ENCODE results near the gene CD4.
A peak's percentile ranks its signal among the peaks of the same experiment; 100 is the strongest.

Gene CD4

DNA sequence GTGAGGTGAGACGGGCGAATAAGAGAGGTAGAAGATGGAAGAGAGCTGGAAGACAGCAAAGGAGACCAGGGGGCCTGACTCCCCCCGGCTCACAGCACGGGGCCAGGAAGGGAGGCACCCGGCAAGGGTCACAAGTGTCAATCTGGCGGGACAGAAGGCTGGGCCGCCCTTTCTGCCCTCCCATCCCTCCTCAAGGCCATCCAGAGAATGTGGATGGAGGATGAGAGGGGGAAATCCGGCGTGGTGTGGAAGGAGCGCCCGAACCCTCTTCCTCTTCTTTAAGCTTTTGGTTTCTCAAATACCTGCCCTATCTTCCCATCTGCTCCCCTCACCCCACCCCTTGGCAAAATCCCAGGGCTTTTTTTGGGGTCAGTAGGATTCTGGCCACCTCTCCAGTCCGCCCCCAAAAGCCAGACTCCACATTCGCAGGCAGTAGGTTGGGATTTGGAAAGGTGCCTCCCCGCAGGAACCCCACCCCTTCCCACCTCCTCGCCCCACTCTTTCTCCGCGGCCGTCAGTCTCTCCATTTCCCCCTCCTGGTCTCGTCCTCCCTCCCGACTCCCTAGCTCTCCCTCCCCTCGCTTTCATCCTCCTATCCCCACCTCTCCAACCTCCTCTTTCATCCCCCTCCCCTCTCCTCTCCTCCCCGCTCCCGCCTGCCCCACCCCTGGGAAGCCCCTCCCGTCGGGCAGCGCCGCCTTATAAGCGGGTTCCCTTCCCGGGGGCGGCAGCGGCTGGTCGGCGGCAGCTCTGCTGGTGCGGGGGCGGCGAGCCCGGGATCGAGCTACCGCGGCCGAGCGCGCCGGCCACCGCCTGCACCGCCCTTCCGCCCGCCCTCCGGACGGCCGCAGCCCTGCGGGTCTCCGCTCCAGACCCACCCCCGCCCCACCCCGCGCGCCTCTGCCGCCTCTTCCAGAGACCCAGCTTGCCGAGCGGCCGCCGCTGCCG, 23.4 kb upstream of the CD4 start, which contains the start of gene PTMS:
PTMS (plus strand) TSS at position 730 of the 948 bp plus-strand sequence. CDS start 343 bp downstream, outside the sequence.
- DNase-seq: peak in 1 of 2 donors; percentile 26

DNA sequence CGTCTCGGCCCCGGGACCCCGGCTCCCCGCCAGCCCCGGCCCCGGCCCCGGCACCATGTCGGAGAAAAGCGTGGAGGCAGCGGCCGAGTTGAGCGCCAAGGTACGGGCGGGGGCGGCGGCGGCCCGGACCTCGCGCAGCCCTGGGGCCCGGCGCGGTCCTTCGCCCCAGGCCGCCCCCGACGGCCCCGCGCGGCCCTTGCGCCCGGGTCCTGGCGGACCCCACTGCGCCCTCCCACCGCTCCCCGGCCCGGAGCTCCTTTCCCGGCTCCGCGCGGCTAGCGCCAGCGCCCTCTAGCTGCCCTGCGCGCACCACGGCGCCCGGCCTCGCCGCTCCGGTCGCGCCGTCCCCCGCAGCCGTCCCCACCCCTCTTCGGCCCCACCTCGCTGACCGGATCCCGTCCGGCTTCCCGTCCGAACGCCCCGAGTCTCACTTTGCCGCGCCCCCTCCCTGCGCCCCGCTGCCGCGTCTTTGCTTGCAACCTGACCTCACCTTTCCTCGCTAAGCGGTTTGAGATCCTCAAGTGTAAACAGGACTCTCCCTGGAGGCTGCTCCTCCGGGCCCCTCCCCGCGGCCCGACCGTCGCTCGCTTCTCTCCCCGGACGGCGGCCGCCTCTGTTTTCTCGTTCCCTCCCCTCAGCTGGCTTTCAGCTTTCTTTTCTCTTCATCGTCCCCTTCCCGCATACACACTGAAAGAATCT, 22.5 kb upstream of the CD4 start:
- DNase-seq: peak; percentile 45 to 48

DNA sequence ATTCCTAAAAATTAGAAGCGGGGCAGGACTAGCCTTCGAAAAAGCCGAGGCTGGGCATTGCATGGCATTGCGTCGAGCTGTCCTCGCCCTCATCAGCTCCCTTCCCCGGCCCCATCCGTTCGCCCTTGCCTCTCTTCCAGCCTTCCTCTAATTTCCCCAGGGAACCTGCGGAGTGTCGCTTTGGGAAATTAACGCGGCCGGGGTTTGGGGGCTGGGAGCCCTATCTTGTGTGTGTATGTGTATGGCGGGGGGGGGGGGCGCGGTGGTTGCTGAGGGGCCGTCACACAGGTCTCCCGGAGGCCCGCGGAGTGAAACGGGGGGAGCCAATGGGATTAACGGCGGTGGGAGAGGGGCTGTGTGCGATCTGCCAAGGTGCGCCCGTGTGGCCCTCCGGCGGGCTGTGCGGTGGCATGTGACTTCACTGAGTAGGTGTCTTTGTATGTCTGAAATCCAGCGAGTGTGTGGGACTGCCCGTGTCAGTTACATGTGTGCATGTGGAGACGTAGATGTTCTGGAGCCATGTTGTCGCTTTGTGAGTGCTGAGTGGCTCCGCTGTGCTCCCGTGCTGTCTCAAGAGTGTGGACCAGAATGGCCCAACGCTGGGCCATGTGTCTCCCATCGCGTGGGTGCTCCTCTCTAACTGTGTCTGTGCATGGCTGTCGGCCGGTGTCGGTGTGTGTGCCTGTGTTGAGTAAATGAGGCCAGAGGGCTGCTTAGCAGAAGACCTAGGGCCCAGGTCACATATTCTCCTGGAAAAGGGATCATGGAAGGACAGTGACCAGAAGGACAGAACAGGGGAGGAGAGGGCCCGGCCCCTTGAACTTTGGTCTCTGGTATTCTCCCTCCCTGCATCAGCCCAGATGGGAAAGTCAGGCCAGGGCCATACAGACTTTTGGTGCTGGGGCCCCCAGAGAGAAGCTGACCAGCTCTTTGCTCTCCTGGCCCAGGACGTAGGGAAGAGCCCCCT, 21.7 kb upstream of the CD4 start:
- no peak for DNase-seq

DNA sequence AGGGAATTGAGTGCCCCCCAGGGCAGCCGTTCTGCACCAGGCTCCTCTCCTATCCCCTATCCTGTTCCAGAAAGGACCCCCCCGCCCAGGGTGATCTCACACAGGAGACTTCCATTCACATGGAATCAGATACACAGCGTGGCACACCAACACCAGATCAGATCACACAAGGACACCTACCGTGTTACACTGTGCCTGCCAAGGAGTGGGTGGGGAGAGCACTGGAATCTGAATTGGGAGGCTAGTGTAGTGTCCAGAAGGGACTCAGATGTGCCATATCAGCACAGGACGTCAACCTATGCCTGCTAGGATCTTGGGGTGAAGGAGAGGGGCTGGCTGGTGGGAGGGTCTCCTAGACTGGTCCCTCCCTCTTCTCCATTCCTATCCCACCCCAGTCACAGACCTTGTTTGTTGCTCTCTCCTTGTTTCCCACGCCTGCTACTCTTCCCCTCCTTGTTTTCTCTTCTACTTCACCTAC, 20.9 kb upstream of the CD4 start:
- DNase-seq: no peak

DNA sequence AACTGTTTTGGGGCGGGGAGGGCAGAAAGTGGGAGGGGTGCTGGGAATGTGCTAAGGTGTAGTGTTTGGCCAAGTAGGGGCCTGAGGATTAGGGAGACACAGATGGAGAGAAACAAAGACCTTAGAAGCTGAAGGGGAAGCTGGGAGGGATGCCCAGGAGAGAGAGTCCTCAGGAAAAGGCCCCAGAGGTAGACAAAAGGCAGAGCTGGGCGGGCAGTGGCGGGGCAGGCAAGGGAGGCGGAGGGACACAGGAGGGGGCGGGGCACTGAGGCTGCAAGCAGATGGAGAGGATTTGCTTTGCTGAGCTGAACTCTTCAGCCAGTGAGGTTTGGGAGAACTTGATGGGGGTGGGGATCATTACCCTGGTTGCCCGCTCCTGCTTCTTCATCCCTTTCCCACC, 20.3 kb upstream of the CD4 start:
- DNase-seq: no peak

DNA sequence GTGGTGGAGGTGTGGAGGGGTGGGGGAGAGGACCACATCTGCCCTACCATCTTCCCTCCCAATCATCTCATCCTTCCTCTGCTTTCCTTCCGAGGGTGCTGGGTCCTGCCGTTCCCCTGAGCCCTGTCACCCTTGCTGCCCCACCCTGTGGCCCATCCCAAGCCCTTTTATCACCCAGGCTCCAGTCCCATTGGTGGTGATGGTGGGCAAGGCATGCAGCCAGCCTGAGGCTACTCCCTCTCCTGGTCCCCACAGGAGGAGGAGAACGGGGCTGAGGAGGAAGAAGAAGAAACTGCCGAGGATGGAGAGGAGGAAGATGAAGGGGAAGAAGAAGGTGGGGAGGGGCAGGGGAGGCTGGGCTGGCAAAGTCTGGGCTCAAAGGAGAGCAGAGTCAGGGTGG, 19.7 kb upstream of the CD4 start:
- no peak for DNase-seq

DNA sequence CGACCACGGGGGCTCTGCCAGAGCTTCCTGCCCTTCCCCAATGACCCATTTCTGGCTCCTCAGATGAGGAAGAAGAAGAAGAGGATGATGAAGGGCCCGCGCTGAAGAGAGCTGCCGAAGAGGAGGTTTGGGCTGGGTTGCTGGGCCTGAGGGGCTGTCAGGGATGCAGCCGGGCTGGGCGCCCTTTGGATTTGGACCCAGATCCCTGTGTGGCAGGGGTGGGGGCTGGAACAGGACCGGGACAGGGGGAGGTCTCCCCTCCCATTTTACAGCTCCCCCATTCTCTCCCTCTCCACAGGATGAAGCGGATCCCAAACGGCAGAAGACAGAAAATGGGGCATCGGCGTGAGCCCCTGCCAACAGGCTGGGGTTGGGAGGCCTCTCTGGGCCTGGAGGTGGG, 19.2 kb upstream of the CD4 start:
- DNase-seq: no peak

DNA sequence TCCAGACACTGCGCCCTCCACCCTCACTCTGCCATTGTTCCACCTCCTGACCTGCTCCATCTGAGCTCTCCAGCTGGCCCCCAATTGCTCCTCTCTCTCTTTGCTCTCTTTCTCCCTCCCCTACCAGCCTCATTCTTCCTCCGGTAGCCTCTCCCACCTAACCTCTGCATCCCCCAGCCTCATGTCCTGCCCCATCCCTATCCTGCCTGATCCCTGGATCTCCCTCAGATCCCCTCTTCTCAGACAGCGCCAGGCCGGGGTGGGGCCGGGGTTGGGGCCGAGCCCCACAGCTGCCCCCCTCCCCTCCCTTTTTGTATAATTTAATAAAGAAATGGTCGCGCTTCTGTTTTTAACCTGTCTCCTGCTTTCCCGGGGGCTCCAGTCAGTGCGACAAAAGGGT, 18.7 kb upstream of the CD4 start:
- no peak for DNase-seq

DNA sequence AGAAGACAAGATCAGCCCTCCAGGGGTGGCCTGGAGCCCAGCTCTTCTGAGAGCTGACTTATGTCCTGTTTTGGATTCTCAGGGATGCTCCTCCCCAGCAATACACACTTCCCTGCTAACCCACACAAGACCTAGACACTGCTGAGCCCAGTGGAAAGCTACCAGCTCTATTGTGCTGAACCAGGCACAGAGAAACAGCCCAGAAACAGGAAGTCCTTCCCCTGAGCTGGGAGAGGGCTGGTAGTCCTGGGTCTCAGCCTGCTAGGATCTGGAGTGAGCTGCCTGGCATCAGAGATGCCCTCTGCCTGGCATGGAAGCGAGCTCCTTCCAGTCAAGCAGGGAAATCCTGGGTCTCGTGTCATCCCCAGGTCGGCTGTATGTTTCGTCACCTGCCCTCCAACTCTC, 18.2 kb upstream of the CD4 start:
- no peak for DNase-seq

DNA sequence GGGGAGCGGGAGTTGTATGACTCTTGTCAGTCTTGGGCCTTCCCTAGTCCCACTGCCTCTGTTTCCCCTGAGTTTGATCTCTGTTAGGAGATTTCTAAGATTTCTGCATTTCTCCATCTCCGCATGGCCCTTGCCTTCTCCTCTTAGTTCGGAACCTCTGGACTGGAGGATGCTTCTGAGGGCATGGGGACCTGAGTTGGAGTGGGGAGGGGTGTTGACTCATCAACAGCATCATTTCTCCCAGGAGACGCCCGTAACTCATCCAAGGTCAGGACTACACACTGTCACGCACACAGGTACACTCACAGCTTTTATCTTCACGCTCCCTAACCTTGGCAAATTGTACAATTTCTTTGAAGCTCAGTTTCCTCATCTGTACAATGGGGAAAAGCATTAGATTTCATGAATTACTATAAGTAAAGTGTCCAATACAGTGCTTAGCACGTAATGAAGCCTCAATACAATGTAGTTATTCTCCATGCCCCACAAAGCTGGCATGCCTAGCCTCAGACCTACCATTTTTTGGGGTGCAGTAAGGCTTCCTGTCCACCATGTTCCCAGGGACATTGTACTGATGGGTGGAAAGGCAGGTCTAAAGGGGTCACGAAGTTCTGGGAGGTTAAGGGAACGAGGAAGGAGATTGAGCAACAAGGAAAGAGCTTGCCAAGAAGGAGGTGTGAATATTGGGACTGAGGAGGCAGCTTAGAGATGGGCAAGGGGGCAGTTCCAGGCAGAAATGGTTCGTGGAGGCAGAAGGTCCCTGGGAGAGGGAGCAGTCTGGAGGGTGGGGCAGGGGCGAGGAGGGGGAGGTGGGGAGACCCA, 17.6 kb upstream of the CD4 start:
- DNase-seq: no peak

DNA sequence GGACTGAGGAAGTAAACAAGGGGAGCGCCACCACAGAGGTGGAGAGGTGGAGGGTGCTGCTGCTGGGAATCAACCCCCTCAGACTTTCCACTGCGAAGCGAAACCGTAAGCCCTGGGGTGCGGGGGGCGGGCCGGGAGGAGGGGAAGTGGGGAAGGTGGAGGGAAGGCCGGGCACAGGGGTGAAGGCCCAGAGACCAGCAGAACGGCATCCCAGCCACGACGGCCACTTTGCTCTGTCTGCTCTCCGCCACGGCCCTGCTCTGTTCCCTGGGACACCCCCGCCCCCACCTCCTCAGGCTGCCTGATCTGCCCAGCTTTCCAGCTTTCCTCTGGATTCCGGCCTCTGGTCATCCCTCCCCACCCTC, 17.0 kb upstream of the CD4 start, which contains the start of gene LAG3:
LAG3 (plus strand) TSS at position 190 of the 365 bp plus-strand sequence. CDS start 333 bp downstream, outside the sequence.
- DNase-seq: peak in 1 of 2 donors; percentile 46

DNA sequence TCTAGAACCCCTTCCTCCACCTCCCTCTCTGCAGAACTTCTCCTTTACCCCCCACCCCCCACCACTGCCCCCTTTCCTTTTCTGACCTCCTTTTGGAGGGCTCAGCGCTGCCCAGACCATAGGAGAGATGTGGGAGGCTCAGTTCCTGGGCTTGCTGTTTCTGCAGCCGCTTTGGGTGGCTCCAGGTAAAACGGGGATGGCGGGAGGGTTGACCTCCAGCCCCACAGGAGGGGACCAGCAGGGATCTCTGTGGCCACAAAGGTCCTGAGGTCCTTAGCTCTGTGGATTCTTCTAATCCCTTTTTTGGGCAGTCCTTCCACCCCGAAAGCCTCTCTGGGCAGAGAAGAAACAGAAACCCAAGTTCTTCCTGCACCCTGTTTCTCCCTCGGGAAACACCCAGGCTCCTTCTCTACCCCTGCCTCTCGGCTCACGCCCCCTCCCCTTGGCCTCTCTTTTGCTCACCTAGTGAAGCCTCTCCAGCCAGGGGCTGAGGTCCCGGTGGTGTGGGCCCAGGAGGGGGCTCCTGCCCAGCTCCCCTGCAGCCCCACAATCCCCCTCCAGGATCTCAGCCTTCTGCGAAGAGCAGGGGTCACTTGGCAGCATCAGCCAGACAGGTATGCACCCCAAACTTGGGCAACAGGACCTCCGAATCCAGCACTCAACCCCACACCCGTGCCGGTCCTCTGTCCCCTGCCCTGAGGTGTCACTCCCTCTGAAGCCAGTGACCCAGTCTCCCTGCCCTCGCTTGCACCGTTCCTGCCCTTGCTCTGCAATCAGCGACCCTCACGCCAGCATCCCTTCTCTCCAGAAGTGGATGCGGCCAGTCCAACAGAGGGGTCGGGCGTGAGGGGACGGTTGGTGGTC, 16.4 kb upstream of the CD4 start:
- no peak for DNase-seq

DNA sequence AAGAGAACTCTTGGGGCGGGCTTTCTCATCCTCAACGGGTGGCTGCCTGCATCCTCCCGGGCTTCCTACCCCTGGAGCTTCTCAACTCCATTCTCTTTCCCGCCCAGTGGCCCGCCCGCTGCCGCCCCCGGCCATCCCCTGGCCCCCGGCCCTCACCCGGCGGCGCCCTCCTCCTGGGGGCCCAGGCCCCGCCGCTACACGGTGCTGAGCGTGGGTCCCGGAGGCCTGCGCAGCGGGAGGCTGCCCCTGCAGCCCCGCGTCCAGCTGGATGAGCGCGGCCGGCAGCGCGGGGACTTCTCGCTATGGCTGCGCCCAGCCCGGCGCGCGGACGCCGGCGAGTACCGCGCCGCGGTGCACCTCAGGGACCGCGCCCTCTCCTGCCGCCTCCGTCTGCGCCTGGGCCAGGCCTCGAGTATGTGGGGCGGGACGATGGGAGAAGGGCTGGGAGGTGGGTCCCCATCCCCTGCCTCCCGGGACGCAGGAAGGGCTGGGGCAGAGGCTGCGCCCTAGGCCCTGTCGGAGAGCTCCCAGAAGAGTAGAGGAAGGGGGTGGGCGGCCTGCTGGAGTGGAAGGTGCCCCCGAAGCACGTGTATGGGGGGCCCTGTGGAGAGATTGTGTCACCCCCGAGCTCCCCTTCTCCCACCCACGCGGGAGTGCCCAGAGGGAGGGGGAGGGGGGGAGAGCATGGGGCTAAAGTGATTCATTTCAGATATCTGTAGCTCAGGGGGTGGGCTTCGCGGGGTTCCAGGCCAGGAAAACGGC, 15.6 kb upstream of the CD4 start:
- no peak for DNase-seq

DNA sequence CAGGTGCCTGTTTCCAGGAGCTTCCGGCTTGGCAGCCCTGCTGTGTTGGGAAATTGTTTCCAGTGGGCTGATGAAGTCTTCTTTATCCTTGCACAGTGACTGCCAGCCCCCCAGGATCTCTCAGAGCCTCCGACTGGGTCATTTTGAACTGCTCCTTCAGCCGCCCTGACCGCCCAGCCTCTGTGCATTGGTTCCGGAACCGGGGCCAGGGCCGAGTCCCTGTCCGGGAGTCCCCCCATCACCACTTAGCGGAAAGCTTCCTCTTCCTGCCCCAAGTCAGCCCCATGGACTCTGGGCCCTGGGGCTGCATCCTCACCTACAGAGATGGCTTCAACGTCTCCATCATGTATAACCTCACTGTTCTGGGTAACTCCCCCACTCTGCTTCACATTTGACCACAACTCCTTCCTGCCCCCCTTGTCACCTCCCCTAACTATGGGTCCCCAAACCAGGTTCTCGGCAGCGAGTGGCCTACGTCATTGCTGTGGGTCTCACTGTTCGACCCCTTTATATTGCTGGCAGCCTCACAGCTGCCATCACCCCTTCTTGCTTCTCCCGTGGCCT, 14.7 kb upstream of the CD4 start:
- peak; percentile 63 to 79 for DNase-seq

DNA sequence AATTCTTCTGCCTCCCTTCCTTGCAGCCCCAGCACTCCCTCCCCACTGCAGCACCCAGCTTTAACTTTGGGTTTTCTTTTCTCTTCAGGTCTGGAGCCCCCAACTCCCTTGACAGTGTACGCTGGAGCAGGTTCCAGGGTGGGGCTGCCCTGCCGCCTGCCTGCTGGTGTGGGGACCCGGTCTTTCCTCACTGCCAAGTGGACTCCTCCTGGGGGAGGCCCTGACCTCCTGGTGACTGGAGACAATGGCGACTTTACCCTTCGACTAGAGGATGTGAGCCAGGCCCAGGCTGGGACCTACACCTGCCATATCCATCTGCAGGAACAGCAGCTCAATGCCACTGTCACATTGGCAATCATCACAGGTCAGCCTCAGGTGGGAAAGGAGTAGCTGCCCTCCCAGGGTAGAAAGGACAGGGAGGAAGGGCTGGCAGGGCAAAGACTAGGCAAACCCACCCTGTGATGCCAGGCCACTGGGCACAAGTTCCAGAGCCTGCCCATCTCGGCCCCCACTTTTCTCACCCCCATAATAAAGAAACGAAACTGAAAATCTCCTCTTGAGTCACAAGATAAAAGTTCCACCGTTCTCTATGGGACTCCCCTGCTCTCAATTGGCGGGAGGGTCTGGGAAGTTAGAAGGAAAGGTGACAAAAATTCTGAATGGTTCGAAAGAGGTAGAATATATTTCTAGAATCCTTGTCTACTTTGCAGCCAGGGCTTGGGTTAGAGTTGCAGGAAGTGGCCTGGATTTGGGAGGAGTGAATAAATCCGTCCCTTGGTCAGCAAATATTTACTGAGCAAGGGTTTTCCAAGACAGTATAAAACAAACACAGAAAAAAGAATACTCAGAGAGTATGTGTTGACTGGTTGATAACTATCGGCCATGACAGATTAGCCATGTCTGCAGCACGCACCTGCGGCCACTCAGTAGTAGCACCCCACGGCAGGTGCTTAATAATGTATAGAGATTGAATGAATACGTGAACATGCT, 13.8 kb upstream of the CD4 start:
- peak in 1 of 2 donors; percentile 24 for DNase-seq

DNA sequence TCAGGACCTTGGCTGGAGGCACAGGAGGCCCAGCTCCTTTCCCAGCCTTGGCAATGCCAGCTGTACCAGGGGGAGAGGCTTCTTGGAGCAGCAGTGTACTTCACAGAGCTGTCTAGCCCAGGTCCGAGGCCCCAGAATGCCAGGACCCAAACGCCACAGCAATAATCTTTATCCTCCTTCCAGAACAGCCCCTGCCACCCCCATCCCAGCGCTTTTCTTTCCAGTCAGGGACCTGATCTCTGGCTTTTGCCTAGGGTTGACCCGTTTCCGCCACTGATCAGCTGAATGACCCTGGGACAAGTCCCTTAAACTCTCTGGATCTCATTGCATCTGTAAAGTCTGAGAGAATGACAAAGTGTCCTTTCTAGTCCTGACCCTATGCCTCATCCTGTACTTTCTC, 11.9 kb upstream of the CD4 start:
- no peak for DNase-seq

DNA sequence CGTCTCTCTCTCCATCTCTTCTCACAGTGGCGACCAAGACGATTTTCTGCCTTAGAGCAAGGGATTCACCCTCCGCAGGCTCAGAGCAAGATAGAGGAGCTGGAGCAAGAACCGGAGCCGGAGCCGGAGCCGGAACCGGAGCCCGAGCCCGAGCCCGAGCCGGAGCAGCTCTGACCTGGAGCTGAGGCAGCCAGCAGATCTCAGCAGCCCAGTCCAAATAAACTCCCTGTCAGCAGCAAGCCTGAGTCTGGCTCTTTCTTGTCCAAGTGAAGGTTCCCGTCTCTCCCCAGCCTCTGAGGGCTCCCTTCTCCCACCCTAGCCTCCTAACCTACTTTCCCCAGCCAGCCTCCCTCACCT, 11.1 kb upstream of the CD4 start:
- DNase-seq: no peak
